ENCODE measurements around the gene CLDN7. TPM values are rescaled to one million over a fixed set of nuclear protein-coding genes. Genes with fewer than 3 reads are reported as not detected.

The CLDN7 gene
- total and polyA plus RNA-seq, 10 donors, result 0.74 to 6.6 (median 2.7) TPM

DNA sequence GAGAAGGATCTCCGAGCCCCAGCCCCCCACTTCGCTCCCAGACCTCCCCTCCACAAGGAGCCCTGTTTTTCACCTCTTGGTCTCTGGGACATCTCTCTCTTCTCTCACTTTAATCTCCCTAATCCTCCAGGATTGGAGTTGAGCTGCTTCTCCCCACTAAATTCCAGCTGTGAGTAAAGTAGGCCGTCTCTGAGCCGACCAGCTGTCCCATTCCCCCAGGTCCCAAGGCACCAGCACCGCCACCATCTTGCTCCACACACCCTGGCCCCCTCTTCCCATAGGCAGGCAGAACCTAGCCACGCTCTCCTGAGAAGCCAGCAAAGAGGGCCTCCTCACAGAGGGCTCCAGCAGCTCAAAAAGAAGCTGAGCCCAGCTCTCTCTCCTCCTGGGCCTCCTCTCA, 43.5 kb downstream of the CLDN7 start:
- Histone ChIP-seq H3K36me3 (peaks cover 0 to 30% (median 19%) of the 10 kb centered on the region in 6 donors), H3K27me3 (replicated peaks in 1 of 7) (no peaks in the 10 kb centered on the region), H3K4me3 (peak overlapping the region in 1 of 8 donors; percentile 92), H3K9me3 (no peaks in the 10 kb centered on the region), H3K27ac (peak overlapping the region in 6 of 8 donors; percentile 91 to 99 (median 96)), H3K4me1 (peaks cover 45 to 89% (median 74%) of the 10 kb centered on the region in 6 donors)
- intact Hi-C loops (cut with DNase I; ENCODE audit: low total_unique reads), result no loop called here
- TF ChIP-seq POLR2AphosphoS5 (IDR thresholded peaks at IDR 0.05) (no peak), POLR2A (IDR thresholded peaks at IDR 0.05) (no peak)
- TF ChIP-seq, protein P1, sequence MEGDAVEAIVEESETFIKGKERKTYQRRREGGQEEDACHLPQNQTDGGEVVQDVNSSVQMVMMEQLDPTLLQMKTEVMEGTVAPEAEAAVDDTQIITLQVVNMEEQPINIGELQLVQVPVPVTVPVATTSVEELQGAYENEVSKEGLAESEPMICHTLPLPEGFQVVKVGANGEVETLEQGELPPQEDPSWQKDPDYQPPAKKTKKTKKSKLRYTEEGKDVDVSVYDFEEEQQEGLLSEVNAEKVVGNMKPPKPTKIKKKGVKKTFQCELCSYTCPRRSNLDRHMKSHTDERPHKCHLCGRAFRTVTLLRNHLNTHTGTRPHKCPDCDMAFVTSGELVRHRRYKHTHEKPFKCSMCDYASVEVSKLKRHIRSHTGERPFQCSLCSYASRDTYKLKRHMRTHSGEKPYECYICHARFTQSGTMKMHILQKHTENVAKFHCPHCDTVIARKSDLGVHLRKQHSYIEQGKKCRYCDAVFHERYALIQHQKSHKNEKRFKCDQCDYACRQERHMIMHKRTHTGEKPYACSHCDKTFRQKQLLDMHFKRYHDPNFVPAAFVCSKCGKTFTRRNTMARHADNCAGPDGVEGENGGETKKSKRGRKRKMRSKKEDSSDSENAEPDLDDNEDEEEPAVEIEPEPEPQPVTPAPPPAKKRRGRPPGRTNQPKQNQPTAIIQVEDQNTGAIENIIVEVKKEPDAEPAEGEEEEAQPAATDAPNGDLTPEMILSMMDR (IDR thresholded peaks at IDR 0.05 in 8 of 11, conservative IDR thresholded peaks at IDR 0.05 in 3 of 11), result no peak
- 75 to 89% (median 77%) methylated on average over 6 of the region's 6 CpGs for WGBS, 5 donors
- no peak for DNase-seq

DNA sequence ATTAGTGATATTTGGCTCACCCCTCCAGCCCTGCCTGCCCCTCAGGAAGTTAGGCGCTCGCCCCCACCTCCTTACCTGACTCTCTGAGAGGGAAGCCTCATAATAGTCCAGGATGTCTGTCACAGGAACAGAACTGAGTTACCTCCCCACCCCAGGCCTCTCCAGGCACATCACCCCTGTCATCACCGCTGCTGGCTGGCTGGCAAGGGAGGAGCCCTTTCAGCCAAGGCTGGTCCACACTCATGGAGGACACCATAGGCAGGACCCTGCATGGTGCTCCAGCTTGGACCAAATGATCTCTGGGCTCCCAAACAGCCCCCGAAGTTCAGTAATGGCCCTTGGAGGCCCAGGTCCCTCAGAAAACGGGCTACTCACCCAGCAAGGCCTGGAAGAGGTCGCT, 44.1 kb downstream of the CLDN7 start:
- peak overlapping the region in 4 of 8 donors; percentile 40 to 87 (median 50) for H3K4me3 ChIP-seq
- no peak for DNase-seq
- 53 to 73% (median 60%) methylated on average over 6 of the region's 6 CpGs for WGBS, 5 donors

DNA sequence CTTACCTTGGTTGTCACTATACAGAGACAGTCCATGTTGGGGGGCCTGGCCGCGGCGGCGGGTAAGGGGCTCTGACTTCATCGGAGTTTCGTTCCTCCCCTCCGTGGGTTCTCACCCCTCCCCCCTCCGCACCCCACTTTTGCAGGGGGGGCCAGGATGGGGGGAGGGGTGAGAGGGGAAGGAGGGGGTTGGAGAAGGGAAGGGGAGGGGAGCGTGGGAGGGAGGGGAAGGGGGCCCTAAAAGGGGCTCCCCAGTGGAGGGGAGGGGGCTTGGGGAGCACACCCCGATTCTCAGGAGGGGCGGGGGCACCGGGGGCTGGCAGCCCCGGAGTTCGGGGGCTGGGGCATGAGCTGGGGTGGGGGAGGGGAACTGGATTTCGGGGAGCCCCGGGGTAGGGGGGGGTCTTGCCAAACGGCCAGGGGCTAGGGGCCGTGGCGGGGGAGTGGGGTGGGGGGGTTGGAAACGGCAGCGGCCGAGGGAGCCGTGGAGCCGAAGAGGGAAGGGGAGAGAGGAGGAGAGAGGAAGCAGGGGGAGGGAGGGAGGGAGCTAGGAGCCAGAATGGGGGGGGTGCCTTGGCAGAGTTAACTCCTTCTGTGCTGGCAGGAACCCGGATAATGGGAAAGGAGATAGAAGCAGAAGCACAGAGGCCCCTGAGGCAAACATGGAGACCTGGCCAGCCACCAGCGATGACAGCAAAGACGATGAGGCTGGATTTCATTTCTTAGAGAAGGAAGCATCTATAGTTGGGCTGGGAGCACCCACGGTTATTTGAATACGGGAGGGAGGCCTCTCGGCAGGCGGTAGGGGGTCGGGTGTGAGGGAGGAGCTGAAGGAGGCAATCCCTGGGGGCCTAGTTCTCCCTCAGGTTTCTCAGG, 44.9 kb downstream of the CLDN7 start:
- intact Hi-C loops (cut with DNase I; ENCODE audit: low total_unique reads), result no loop called here
- Histone ChIP-seq H3K27me3 (replicated peaks in 1 of 7) (no peaks in the 10 kb centered on the region), H3K4me3 (peak overlapping the region in 7 of 8 donors; percentile 20 to 87 (median 40)), H3K9me3 (no peaks in the 10 kb centered on the region), H3K36me3 (peaks cover 0 to 16% (median 4%) of the 10 kb centered on the region in 6 donors), H3K4me1 (peaks cover 45 to 89% (median 81%) of the 10 kb centered on the region in 6 donors), H3K27ac (peak overlapping the region; percentile 19 to 99 (median 72))
- no peak for TF ChIP-seq POLR2A (IDR thresholded peaks at IDR 0.05)
- TF ChIP-seq, protein P1 (IDR thresholded peaks at IDR 0.05 in 8 of 11, conservative IDR thresholded peaks at IDR 0.05 in 3 of 11), result no peak
- TF ChIP-seq POLR2AphosphoS5 (IDR thresholded peaks at IDR 0.05), result no peak
- 2 to 4% (median 3%) methylated on average over 25 to 32 of the region's 32 CpGs for WGBS, 5 donors
- no peak for DNase-seq

More for the DNA sequence above, 44.1 kb downstream of the CLDN7 start:
- Histone ChIP-seq H3K36me3 (peaks cover 0 to 24% (median 13%) of the 10 kb centered on the region in 6 donors), H3K9me3 (no peaks in the 10 kb centered on the region), H3K4me1 (peaks cover 45 to 95% (median 79%) of the 10 kb centered on the region in 6 donors), H3K27me3 (replicated peaks in 1 of 7) (no peaks in the 10 kb centered on the region), H3K27ac (peak overlapping the region; percentile 19 to 99 (median 80))
- TF ChIP-seq POLR2AphosphoS5 (IDR thresholded peaks at IDR 0.05), result peak in 1 of 3 donors; percentile 11
- TF ChIP-seq, protein P1 (IDR thresholded peaks at IDR 0.05 in 8 of 11, conservative IDR thresholded peaks at IDR 0.05 in 3 of 11), result no peak
- TF ChIP-seq POLR2A (IDR thresholded peaks at IDR 0.05), result no peak
- intact Hi-C loops (cut with DNase I; ENCODE audit: low total_unique reads), result no loop called here
